Sigmoid colon (tissue), 7 donors: ENCODE measurements around the gene ATP2A2. TPM values are rescaled to one million over a fixed set of nuclear protein-coding genes. Genes with fewer than 3 reads are reported as not detected.

Experiments
- DNase-seq: peaks from one replicate; pipeline ENCODE4 v3.0.0-alpha.2; 2019
- H3K27ac ChIP-seq, 4 donors: fragments of 200-600 bp; sonication (generic); one replicate each; pipeline ENCODE4 v1.5.1; 2016 to 2019; ENCODE audit warnings: mild to moderate bottlenecking in 1 of 4
- H3K27me3 ChIP-seq, 3 donors: fragments of 200-600 bp; sonication (generic); one replicate each; pipeline ENCODE4 v1.5.1; 2019; ENCODE audit warnings: mild to moderate bottlenecking in 1 of 3
- H3K36me3 ChIP-seq, 4 donors: fragments of 200-600 bp; sonication (generic); one replicate each; pipeline ENCODE4 v1.5.1; 2016 to 2019
- H3K4me1 ChIP-seq, 4 donors: fragments of 200-600 bp; sonication (generic); one replicate each; pipeline ENCODE4 v1.5.1; 2017 to 2019
- H3K4me3 ChIP-seq, 4 donors: fragments of 200-600 bp; sonication (generic); one replicate each; pipeline ENCODE4 v1.5.1; 2017 to 2019; ENCODE audit warnings: mild to moderate bottlenecking in 2 of 4, moderate library complexity in 1 of 4
- H3K9me3 ChIP-seq, 4 donors: fragments of 200-600 bp in 3 of 4; sonication (generic) in 3 of 4; one replicate each; pipeline versions ENCODE4 v1.5.1 to v1.6.1; 2013 to 2019
- CTCF ChIP-seq, 4 experiments: fragments of 450-650 bp in 3 of 4; fragments of 200-600 bp in 1 of 4; IDR thresholded peaks; one replicate each; pipeline ENCODE4 v1.5.1; 2016 to 2019; ENCODE audit warnings: antibody characterized with exemption in 4 of 4, mild to moderate bottlenecking in 3 of 4, moderate library complexity in 2 of 4
- EP300 ChIP-seq, 4 donors: sonication (generic); formaldehyde crosslinking; IDR thresholded peaks; one replicate each; pipeline ENCODE4 v1.6.1; 2017; ENCODE audit warnings: antibody characterized with exemption in 4 of 4
- POLR2A ChIP-seq, 2 donors: fragments of 450-650 bp; IDR thresholded peaks; one replicate each; pipeline ENCODE4 v1.6.1; 2016; ENCODE audit warnings: antibody characterized with exemption in 2 of 2, mild to moderate bottlenecking in 2 of 2, moderate library complexity in 2 of 2
- POLR2AphosphoS5 ChIP-seq, 4 donors: sonication (generic); formaldehyde crosslinking; IDR thresholded peaks; one replicate each; pipeline ENCODE4 v1.6.1; 2017; ENCODE audit warnings: antibody characterized with exemption in 4 of 4
- WGBS, 2 donors: extraction: QIAGEN DNeasy Blood & Tissue Kit; methylation state at CpG; one replicate each; pipeline ENCODE4 v1.1.7; 2013; 5-methylcytosine and 5-hydroxymethylcytosine counted together
- intact Hi-C: fragments of 100-400 bp; cut with DNase I; formaldehyde crosslinking; loops from one replicate; pipeline ENCODE4 v1.15.1; 2023
- polyA plus RNA-seq, 3 donors: library from polyadenylated mRNA; stranded (reverse); fragments of 200-250 nt; gene quantifications; one replicate each; pipeline ENCODE4 v1.2.3, GENCODE V29; 2013
- total RNA-seq, 4 donors: library from RNA; depleted of rRNA; stranded (reverse); fragments of >200 nt; gene quantifications; one replicate each; pipeline ENCODE4 v1.1.0, GENCODE V29; 2016
- donor health status: healthy with polysubstance abuse.
- donor health status: Bipolar disorder and iron deficiency.
- donor health status: healthy.

Gene ATP2A2
- total and polyA plus RNA-seq, 7 donors: 16.6 to 121 (median 84.9) TPM

GRCh38 chr12:110340706-110341105, 59.7 kb downstream of the ATP2A2 start:
- no peak for TF ChIP-seq POLR2A (IDR thresholded peaks at IDR 0.05)
- no peak for TF ChIP-seq POLR2AphosphoS5 (IDR thresholded peaks at IDR 0.05)
- no peak for TF ChIP-seq CTCF (IDR thresholded peaks at IDR 0.05)
- Histone ChIP-seq H3K27me3 (no peaks in the 10 kb centered on the region), H3K36me3 (peaks cover 56 to 100% (median 85%) of the 10 kb centered on the region in 4 donors), H3K4me3 (no peak overlapping the region), H3K4me1 (peaks cover 0 to 10% (median under 1%) of the 10 kb centered on the region in 4 donors), H3K9me3 (no peaks in the 10 kb centered on the region), H3K27ac (no peak overlapping the region)
- 94% methylated on average over 18 of the region's 18 CpGs for WGBS, 2 donors
- DNase-seq: no peak
- intact Hi-C loops: no loop called here

GRCh38 chr12:110342157-110342556, 61.1 kb downstream of the ATP2A2 start:
- H3K27ac ChIP-seq: no peak overlapping the region
- H3K4me1 ChIP-seq: peaks cover 0 to 21% (median 9%) of the 10 kb centered on the region in 4 donors
- H3K9me3 ChIP-seq: no peaks in the 10 kb centered on the region
- intact Hi-C loops: no loop called here
- DNase-seq: no peak
- TF ChIP-seq CTCF (IDR thresholded peaks at IDR 0.05) (no peak), POLR2A (IDR thresholded peaks at IDR 0.05) (no peak), POLR2AphosphoS5 (IDR thresholded peaks at IDR 0.05) (no peak), EP300 (IDR thresholded peaks at IDR 0.05) (no peak)
- no peaks in the 10 kb centered on the region for H3K27me3 ChIP-seq
- WGBS, 2 donors: 95 to 96% methylated on average over 15 of the region's 15 CpGs
- H3K36me3 ChIP-seq: peaks cover 53 to 99% (median 80%) of the 10 kb centered on the region in 4 donors
- H3K4me3 ChIP-seq: no peak overlapping the region

- Histone ChIP-seq H3K9me3 (no peaks in the 10 kb centered on the region), H3K4me3 (no peak overlapping the region), H3K36me3 (peaks cover 50 to 99% (median 81%) of the 10 kb centered on the region in 4 donors), H3K27ac (no peak overlapping the region), H3K4me1 (peaks cover 0 to 23% (median 11%) of the 10 kb centered on the region in 4 donors), H3K27me3 (no peaks in the 10 kb centered on the region)
- intact Hi-C loops: no loop called here
- WGBS, 2 donors: 92 to 93% methylated on average over 5 of the region's 5 CpGs
- no peak for DNase-seq
- TF ChIP-seq CTCF (IDR thresholded peaks at IDR 0.05) (no peak), POLR2AphosphoS5 (IDR thresholded peaks at IDR 0.05) (no peak), POLR2A (IDR thresholded peaks at IDR 0.05) (no peak), EP300 (IDR thresholded peaks at IDR 0.05) (no peak)
Observed at GRCh38 chr12:110343114-110343513, 62.1 kb downstream of the ATP2A2 start.

GRCh38 chr12:110343736-110344555, 62.9 kb downstream of the ATP2A2 start:
- Histone ChIP-seq H3K27me3 (no peaks in the 10 kb centered on the region), H3K9me3 (no peaks in the 10 kb centered on the region), H3K36me3 (peaks cover 46 to 99% (median 77%) of the 10 kb centered on the region in 4 donors), H3K4me1 (peaks cover 0 to 21% (median 11%) of the 10 kb centered on the region in 4 donors), H3K4me3 (no peak overlapping the region), H3K27ac (peak overlapping the region in 1 of 4 donors; percentile 4)
- WGBS, 2 donors: 87% methylated on average over 9 of the region's 9 CpGs
- intact Hi-C loops: no loop called here
- no peak for DNase-seq
- TF ChIP-seq POLR2A (IDR thresholded peaks at IDR 0.05) (no peak), POLR2AphosphoS5 (IDR thresholded peaks at IDR 0.05) (no peak), EP300 (IDR thresholded peaks at IDR 0.05) (no peak), CTCF (IDR thresholded peaks at IDR 0.05) (no peak)
